GM18909 (cell line): ENCODE data around the gene STIM2.
A peak's percentile ranks its signal among the peaks of the same experiment; 100 is the strongest.

ENCODE experiments used
- ATAC-seq: cut with Tn5 transposase; IDR thresholded peaks from one replicate; pipeline ENCODE4 v1.9.1; 2021; ENCODE audit warnings: mild to moderate bottlenecking; ENCODE audit not compliant: unreplicated experiment, poor library complexity

Gene STIM2

DNA sequence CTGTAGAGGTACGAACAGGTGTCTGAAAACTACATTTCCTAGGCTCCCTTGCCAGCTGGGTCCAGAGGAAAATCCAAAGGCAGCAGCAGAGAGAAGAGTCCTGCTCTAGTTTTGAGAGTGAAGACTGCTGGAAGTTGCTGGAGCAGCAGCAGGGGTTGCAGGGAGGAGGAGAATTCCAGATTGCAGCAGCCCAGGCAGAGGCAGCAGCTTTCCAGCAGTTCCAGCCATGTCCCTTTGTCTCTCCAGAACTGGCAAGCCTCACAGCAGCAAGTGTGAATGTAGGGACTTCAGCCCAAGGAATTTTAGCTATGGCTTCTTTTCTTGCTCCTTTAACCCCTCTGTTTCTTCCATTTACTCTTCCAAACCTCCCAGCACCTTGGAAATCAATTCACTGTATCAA is 24.1 kb upstream of the STIM2 start:
- ATAC-seq = no peak

- ATAC-seq = no peak
Observed at GRCh38 chr4:26837993-26838842, 22.4 kb upstream of the STIM2 start.

GRCh38 chr4:26839016-26839415 is 21.6 kb upstream of the STIM2 start:
- ATAC-seq = no peak

GRCh38 chr4:26839534-26839951 is 21.1 kb upstream of the STIM2 start:
- ATAC-seq = no peak

GRCh38 chr4:26840786-26841185 is 19.9 kb upstream of the STIM2 start:
- ATAC-seq = no peak

DNA sequence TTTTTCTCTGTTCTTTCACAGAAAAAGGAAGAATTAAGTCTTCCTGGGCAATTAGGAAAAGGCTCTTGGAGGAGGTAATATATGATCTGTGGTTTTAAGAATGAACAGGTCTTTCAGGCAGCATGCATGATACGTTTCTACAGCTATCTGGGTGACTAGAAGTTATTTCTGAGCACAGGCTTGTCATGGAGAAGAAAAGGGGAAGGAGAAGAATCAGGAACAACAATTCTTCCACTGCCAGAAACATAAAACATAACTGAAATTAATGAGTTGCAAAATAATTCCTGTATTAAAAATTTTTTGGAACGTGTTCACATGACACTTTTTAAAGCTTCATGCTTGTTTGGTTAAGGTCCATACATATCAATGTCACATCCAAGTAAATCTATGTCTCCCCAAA is 17.7 kb upstream of the STIM2 start:
- ATAC-seq = no peak

DNA sequence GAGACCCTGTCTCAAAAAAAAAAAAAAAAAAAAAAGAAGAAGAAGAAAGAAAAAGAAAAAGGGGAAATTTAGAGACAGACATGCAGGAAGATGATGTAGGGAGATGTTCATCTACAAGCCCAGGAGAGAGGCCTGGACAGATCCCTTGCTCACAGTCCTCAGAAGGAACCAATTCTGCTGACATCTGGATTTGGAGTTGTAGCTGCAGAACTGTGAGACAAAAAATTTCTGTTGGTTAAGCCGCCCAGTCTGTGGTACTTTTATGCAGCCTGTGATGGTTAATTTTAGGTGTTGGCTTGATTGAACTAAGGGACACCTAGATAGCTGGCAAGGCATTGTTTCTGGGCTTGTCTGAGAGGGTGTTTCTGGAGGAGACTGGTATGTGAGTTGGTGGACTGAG is 10.1 kb upstream of the STIM2 start:
- ATAC-seq = no peak

- ATAC-seq = no peak
Observed at GRCh38 chr4:26851129-26851528, 9.5 kb upstream of the STIM2 start.

- ATAC-seq = no peak
Observed at GRCh38 chr4:26854701-26855100, 5.9 kb upstream of the STIM2 start.

GRCh38 chr4:26856906-26857277 is 3.7 kb upstream of the STIM2 start:
- no peak for ATAC-seq

GRCh38 chr4:26857278-26858034 is 3.2 kb upstream of the STIM2 start:
- peak; percentile 58 for ATAC-seq

DNA sequence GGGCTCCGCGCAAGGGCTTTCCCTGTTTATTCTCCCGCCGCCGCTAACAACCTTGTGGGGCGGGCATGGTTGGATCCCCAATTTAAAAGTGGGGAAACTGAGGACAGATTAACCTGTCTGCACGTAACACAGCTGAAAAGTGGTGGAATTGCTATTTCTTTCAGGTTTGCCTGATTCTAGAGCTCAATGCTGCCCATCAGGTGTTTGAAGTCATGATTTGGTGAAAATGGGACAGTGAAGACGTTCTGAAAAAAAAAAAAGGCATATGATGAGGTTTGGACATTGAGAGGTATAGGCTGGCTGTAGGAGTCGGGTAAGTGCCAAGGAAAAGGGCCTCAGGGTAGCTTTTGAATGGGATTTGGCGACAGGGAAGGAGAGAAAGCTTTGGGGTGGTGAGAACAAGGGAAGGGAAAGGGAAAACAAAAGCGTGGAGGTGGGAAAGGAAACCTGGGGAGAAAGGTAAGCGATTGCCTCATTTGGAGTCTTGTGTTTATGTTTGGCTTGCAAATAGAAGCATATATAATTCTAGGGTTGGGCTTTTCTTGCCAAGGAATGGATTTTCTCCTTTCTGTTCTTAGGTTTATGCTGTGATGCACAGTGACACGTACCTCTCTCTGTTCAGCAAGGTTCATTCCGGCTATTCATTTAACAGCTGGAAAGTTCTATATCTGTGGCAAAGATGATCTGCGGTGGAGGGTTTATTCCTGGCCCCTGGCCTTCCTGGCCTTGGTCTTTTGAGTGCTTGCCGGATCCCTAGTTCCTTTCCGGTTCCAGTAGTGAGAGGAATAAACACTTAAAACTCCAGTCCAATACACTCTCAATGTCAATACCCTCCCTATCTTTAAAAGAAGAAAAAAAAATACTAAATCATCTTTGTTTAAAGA is 2.4 kb upstream of the STIM2 start:
- no peak for ATAC-seq

GRCh38 chr4:26858947-26859401 is 1.7 kb upstream of the STIM2 start:
- no peak for ATAC-seq

DNA sequence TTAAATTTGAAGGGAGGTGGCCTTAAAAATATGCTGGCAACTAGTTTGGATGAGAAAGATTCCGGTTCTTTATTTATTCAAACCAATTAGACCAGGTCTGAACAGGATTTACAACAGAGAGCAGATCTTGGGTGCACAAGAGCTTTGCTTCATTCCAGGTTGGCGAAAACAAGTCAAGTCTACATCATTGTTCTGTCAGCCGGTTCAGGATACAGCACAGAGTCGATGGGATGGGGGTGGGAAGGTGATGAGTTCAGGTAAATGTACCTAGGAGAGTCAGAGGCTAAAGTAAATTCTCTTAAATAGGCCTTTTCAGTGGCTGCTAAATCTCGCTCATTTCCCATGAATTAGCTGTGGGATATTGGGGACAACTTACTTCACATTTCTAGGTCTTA is 882 bp upstream of the STIM2 start:
- ATAC-seq = no peak

DNA sequence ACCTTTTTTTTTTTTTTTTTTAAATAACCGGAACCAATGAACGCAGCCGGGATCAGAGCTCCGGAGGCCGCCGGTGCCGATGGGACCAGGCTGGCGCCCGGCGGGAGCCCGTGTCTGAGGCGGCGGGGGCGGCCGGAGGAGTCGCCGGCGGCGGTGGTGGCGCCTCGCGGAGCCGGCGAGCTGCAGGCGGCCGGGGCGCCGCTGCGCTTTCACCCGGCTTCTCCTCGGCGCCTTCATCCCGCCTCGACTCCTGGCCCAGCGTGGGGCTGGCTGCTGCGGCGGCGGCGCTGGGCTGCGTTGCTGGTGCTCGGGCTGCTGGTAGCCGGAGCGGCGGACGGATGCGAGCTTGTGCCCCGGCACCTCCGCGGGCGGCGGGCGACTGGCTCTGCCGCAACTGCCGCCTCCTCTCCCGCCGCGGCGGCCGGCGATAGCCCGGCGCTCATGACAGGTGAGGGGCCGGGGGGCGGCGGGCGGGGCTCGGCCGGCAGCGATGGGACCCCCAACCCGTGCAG is 337 bp downstream of the STIM2 start:
- peak; percentile 28 for ATAC-seq

DNA sequence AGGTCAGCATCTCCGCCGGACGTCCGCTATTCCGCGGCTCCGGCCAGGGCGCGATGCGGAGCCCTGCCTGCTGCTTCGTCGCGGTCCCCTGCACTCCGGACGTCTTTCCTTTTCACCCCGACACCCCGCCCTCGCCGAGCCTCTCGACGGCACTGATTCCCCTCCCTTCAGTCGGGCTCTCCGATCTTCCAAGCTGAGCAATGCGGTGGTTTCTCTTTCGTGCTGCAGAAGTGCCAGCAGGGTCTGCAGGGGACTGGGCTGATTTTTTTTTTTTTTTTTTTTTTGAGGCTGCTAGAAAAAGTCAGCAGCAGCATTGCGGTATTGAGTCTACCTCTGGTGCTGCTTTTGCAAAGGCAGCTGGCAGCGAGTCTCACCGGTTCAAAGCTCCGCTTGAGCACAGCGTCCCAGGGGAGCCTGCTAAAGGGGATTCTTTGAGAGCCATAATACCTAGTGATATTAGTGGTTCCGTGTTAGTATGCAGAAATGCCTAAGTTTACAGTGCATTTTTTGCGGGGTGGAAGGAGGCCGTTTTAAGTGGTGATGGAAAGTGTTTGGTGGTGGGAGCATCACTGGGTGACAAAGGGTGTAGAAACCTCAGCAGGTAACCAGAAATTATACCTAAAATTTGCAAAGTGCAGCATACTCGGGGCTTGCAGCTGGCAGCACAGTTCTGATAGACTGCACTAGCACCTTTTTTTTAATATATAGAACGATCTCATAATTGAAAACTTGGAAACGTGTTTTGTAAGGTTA is 969 bp downstream of the STIM2 start:
- peak; percentile 44 for ATAC-seq

DNA sequence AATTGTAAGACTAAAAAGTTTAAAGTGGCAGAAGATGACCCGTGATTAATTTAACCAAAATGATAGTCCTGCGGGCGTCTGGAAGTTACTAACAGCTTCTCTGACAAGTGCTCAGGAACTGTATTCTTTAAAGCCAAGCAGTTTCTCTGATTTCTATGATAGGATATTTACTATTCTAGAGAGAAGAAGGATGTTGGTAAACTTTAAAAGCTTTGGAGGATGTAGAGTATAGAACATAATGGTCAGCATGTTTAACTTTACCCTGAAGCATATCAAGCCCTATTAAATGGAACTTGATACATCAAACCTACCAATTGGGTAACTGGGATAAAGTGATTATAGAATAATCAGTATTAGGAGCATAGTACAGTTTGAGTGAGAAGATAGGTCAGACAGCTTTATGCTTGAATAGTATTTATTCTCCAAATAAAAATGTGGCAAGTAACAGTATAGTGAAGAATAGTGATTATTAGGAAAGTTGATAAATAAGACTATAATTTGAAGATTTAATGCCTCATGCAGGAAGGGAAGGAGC is 1.8 kb downstream of the STIM2 start:
- ATAC-seq = no peak

- ATAC-seq = no peak
Observed at GRCh38 chr4:26863512-26863911, 2.9 kb downstream of the STIM2 start.

- ATAC-seq = no peak
Observed at GRCh38 chr4:26864899-26865298, 4.3 kb downstream of the STIM2 start.
